Fibroblast of villous mesenchyme (primary cell): Measurements from ENCODE around the gene PAN3. TPM values are rescaled to one million over a fixed set of nuclear protein-coding genes. Genes with fewer than 3 reads are reported as not detected.

ENCODE experiments used
- DNase-seq: peaks from one replicate; pipeline ENCODE4 v3.0.0-alpha.2; 2010; ENCODE audit warnings: low read depth
- H3K4me3 ChIP-seq: 2 replicates; pipeline ENCODE4 v1.5.1; 2011; ENCODE audit warnings: low read depth, mild to moderate bottlenecking, low read length
- CTCF ChIP-seq: IDR thresholded peaks from 2 replicates; pipeline ENCODE4 v1.5.1; 2012; ENCODE audit warnings: low read depth, mild to moderate bottlenecking, low read length; ENCODE audit not compliant: insufficient read depth
- small RNA-seq: library from RNA; depleted of rRNA; stranded (forward); fragments of <200 nt; gene quantifications from one replicate; pipeline ENCODE3, GENCODE V24; 2012
- total RNA-seq: library from RNA; depleted of rRNA; stranded (reverse); fragments of >200 nt; gene quantifications from 2 replicates; pipeline ENCODE4 v1.2.3, GENCODE V29; 2012

PAN3 gene
- total RNA-seq, 1 donor, result 19.9 TPM

GRCh38 chr13:28344163-28344562 is 205.8 kb downstream of the PAN3 start:
- DNase-seq, result no peak
- no peak for TF ChIP-seq CTCF
- no peak overlapping the region for H3K4me3 ChIP-seq

Small RNAs within 50 kb of the gene (small RNA-seq; reads per million reads assigned to genes)
- not detected for gene RNU6-82P

Other genes starting within 250 kb of the PAN3 start
- not detected in 2 replicates for gene PDX1, start 218.5 kb upstream of the PAN3 start, total RNA-seq
- gene CDX2, start 169.2 kb upstream of the PAN3 start, total RNA-seq, result not detected in 2 replicates
- not detected in 2 replicates for gene URAD, start 149.9 kb upstream of the PAN3 start, total RNA-seq
- gene FLT3, start 38.0 kb upstream of the PAN3 start, total RNA-seq, result not detected in 2 replicates